ENCODE results near the gene REV3L. TPM values are rescaled to one million over a fixed set of nuclear protein-coding genes. Genes with fewer than 3 reads are reported as not detected.

REV3L gene
- total and polyA plus RNA-seq, 2 of the 8 experiments (the other 6 are each of a cell fraction or from before 2014, with no cell fraction given) = 2.1 to 6.6 TPM

DNA sequence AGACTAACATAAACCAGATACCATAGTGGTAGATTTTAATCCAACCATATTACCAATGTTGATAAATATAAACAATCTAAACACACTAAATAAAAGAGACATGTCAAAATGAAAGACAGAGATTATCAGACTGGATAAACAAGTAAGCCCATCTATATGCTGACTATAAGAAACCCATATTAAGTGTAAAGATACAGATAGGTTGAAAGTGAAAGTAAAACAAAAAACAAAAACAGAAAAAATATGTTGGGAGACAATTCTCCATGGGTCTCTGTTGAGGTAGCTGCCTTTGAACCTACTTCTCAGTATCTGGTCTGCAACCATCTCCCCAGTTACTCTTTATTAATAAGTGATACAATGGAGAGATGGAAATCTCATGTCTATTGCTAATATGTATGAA is 21.2 kb downstream of the REV3L start:
- no peaks in the 10 kb centered on the region for H4K20me1 ChIP-seq (replicated peaks in 1 of 2; ENCODE audit: control insufficient read depth in 1 of 2, insufficient read depth in 2 of 2, low read length in 2 of 2)
- no peak overlapping the region for H3K14ac ChIP-seq (ENCODE audit: insufficient read length)
- no peak overlapping the region for H3K4me2 ChIP-seq (ENCODE audit: insufficient read depth in 1 of 2, low read depth in 2 of 2, low read length in 2 of 2)
- no peak overlapping the region for H2AK5ac ChIP-seq (ENCODE audit: low read depth, low read length)
- H2BK120ac ChIP-seq (replicated peaks; ENCODE audit: low read depth, low read length) = no peak overlapping the region
- no peaks in the 10 kb centered on the region for H3K79me1 ChIP-seq (ENCODE audit: low read depth, low read length)
- DNase-seq (ENCODE audit: low read depth in 1 of 2, low spot score in 2 of 2) = no peak
- no peaks in the 10 kb centered on the region for H3K9me3 ChIP-seq (ENCODE audit: insufficient read depth in 2 of 2, low read depth in 1 of 2, low read length in 1 of 2)
- H2BK15ac ChIP-seq (ENCODE audit: low read length) = no peak overlapping the region
- no peak overlapping the region for H2AFZ ChIP-seq (ENCODE audit: low read length)
- POLR2A ChIA-PET (ENCODE audit: partially characterized antibody) = no interaction called here
- no peak overlapping the region for H4K8ac ChIP-seq (ENCODE audit: extremely low read depth, insufficient read depth, low read length)
- no peak overlapping the region for H3K56ac ChIP-seq (replicated peaks; ENCODE audit: insufficient read length, low read depth, low read length)
- no peak overlapping the region for H3K9ac ChIP-seq (replicated peaks in 1 of 4; ENCODE audit: extremely low read depth in 1 of 4, low read depth in 3 of 4, low read length in 3 of 4)
- H3K23ac ChIP-seq (ENCODE audit: insufficient read length) = no peak overlapping the region
- no peak overlapping the region for H3K4ac ChIP-seq (replicated peaks; ENCODE audit: insufficient read length, low read depth, low read length)
- no peak overlapping the region for H2BK20ac ChIP-seq (ENCODE audit: low read length)
- FAIRE-seq = no peak
- no peak overlapping the region for H2BK12ac ChIP-seq (ENCODE audit: low read depth, low read length)
- CTCF ChIA-PET (ENCODE audit: partially characterized antibody) = interaction anchor here (1.7 kb wide), 1 partner anchor 104 kb away, joined by 3 read pairs; no protein-coding TSS in a partner anchor
- no peak overlapping the region for H3K27ac ChIP-seq (ENCODE audit: low read depth, low read length)
- no peak overlapping the region for H2BK5ac ChIP-seq (ENCODE audit: low read depth, low read length)
- no peaks in the 10 kb centered on the region for H3K4me1 ChIP-seq (replicated peaks in 1 of 4; ENCODE audit: control insufficient read depth in 3 of 4, insufficient read depth in 4 of 4, low read length in 3 of 4)
- H3K27me3 ChIP-seq (replicated peaks in 1 of 4; ENCODE audit: control insufficient read depth in 3 of 4, extremely low read depth in 1 of 4, insufficient read depth in 3 of 4, low read length in 3 of 4) = no peaks in the 10 kb centered on the region
- H4K91ac ChIP-seq (replicated peaks; ENCODE audit: insufficient read length, low read length) = no peak overlapping the region
- H3K36me3 ChIP-seq (ENCODE audit: control insufficient read depth in 2 of 4, insufficient read depth in 4 of 4, low read length in 3 of 4) = no peaks in the 10 kb centered on the region
- H3K79me2 ChIP-seq (ENCODE audit: control insufficient read depth in 1 of 2, insufficient read depth in 2 of 2, low read length in 2 of 2) = peaks cover 0 to 3% of the 10 kb centered on the region in 2 experiments; a peak in 1 of 4 replicates
- no peak overlapping the region for H3K4me3 ChIP-seq (ENCODE audit: extremely low read depth in 1 of 4, insufficient read depth in 2 of 4, low read depth in 3 of 4, low read length in 4 of 4)
- no peak overlapping the region for H3K18ac ChIP-seq (ENCODE audit: extremely low read depth, low read length)
- no peak overlapping the region for H4K5ac ChIP-seq (ENCODE audit: insufficient read length, low read depth, low read length)
- H3K23me2 ChIP-seq (ENCODE audit: low read depth, low read length) = no peaks in the 10 kb centered on the region
- TF ChIP-seq RAD21 (IDR thresholded peaks at IDR 0.05 in 1 of 2, conservative IDR thresholded peaks at IDR 0.05 in 1 of 2; ENCODE audit: low read depth in 2 of 2, low read length in 2 of 2) (no peak), CTBP2 (IDR thresholded peaks at IDR 0.05; ENCODE audit: borderline replicate concordance, insufficient read depth, insufficient read length, low read length) (no peak), CHD2 (IDR thresholded peaks at IDR 0.05; ENCODE audit: low read length) (no peak), RBBP5 (IDR thresholded peaks at IDR 0.05; ENCODE audit: borderline replicate concordance, low read depth, low read length) (no peak), HDAC2 (IDR thresholded peaks at IDR 0.05; ENCODE audit: borderline replicate concordance in 1 of 2, low read depth in 2 of 2, low read length in 2 of 2) (no peak), POLR2AphosphoS5 (IDR thresholded peaks at IDR 0.05; ENCODE audit: low read depth, low read length) (no peak), ZNF274 (IDR thresholded peaks at IDR 0.05; ENCODE audit: borderline replicate concordance, extremely low read depth, low read length) (no peak), EGR1 (IDR thresholded peaks at IDR 0.05; ENCODE audit: borderline replicate concordance, low read depth, low read length) (no peak), POU5F1 (IDR thresholded peaks at IDR 0.05; ENCODE audit: low read depth, low read length) (no peak), E2F6 (IDR thresholded peaks at IDR 0.05) (no peak), SP1 (IDR thresholded peaks at IDR 0.05; ENCODE audit: low read depth, low read length) (no peak), TBP (IDR thresholded peaks at IDR 0.05; ENCODE audit: low read depth, low read length) (no peak)
- TF ChIP-seq, protein P1, sequence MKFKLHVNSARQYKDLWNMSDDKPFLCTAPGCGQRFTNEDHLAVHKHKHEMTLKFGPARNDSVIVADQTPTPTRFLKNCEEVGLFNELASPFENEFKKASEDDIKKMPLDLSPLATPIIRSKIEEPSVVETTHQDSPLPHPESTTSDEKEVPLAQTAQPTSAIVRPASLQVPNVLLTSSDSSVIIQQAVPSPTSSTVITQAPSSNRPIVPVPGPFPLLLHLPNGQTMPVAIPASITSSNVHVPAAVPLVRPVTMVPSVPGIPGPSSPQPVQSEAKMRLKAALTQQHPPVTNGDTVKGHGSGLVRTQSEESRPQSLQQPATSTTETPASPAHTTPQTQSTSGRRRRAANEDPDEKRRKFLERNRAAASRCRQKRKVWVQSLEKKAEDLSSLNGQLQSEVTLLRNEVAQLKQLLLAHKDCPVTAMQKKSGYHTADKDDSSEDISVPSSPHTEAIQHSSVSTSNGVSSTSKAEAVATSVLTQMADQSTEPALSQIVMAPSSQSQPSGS (IDR thresholded peaks at IDR 0.05; ENCODE audit: low read length) = no peak

Measured in H1 (cell line).